Loucy (cell line): ENCODE data around the gene TOMM70.
"Not testable (repeated sequence)": the region's sequence is repeated elsewhere in the genome, so short reads cannot be mapped to it uniquely, and the experiment has no call there.

Experiments
- H2AFZ ChIP-seq: fragments of 200-600 bp; sonication (generic); 2 replicates; pipeline ENCODE4 v1.6.0; 2016; ENCODE audit warnings: antibody characterized with exemption, mild to moderate bottlenecking, low read length, moderate library complexity
- H3F3A ChIP-seq: fragments of 200-600 bp; 2 replicates; pipeline ENCODE4 v1.6.0; 2016; ENCODE audit warnings: antibody characterized with exemption, low read depth, mild to moderate bottlenecking
- H3K27me3 ChIP-seq: fragments of 200-600 bp; sonication (generic); 2 replicates; pipeline ENCODE4 v1.6.1; 2014; ENCODE audit warnings: low read length, mild to moderate bottlenecking; ENCODE audit not compliant: insufficient read depth, poor library complexity, severe bottlenecking
- H3K36me3 ChIP-seq: fragments of 200-600 bp; sonication (generic); 2 replicates; pipeline ENCODE4 v1.6.1; 2016; ENCODE audit warnings: low read length; ENCODE audit not compliant: insufficient read depth
- H3K4me1 ChIP-seq: fragments of 200-600 bp; sonication (generic); 2 replicates; pipeline ENCODE4 v1.5.1; 2014; ENCODE audit warnings: low read length, mild to moderate bottlenecking; ENCODE audit not compliant: insufficient read depth, poor library complexity, severe bottlenecking
- H3K4me2 ChIP-seq: fragments of 200-600 bp; sonication (generic); 2 replicates; pipeline ENCODE4 v1.6.0; 2014; ENCODE audit warnings: antibody characterized with exemption, low read length, low read depth, mild to moderate bottlenecking; ENCODE audit not compliant: poor library complexity, severe bottlenecking
- H3K4me3 ChIP-seq: fragments of 200-600 bp; sonication (generic); 2 replicates; pipeline ENCODE4 v1.5.1; 2014; ENCODE audit warnings: low read length, mild to moderate bottlenecking, mixed read lengths; ENCODE audit not compliant: poor library complexity, severe bottlenecking
- H3K79me2 ChIP-seq: fragments of 200-600 bp; sonication (generic); 2 replicates; pipeline ENCODE4 v1.6.1; 2014; ENCODE audit warnings: low read length; ENCODE audit not compliant: insufficient read depth
- H3K9ac ChIP-seq: fragments of 200-600 bp; sonication (generic); 2 replicates; pipeline ENCODE4 v1.6.0; 2014; ENCODE audit warnings: mild to moderate bottlenecking, low read depth, low read length, moderate library complexity; ENCODE audit not compliant: poor library complexity, severe bottlenecking
- H3K9me2 ChIP-seq: fragments of 200-600 bp; sonication (generic); replicated peaks from 2 replicates; pipeline ENCODE4 v1.6.1; 2016; ENCODE audit warnings: low read depth, low read length, mixed read lengths
- H3K9me3 ChIP-seq: fragments of 200-600 bp; sonication (generic); 2 replicates; pipeline ENCODE4 v1.6.1; 2014; ENCODE audit warnings: mild to moderate bottlenecking, antibody characterized with exemption, low read length, low read depth; ENCODE audit not compliant: insufficient read depth
- H4K20me1 ChIP-seq: fragments of 200-600 bp; sonication (generic); 2 replicates; pipeline ENCODE4 v1.6.0; 2014; ENCODE audit warnings: antibody characterized with exemption, low read length, mild to moderate bottlenecking; ENCODE audit not compliant: insufficient read depth, poor library complexity, severe bottlenecking
- EZH2phosphoT487 ChIP-seq: fragments of 200-600 bp; IDR thresholded peaks from 2 replicates; pipeline ENCODE4 v1.6.1; 2018; ENCODE audit warnings: antibody characterized with exemption, mild to moderate bottlenecking, moderate library complexity, borderline replicate concordance
- TF ChIP-seq, protein P1 (sequence below): fragments of 200-600 bp; sonication (generic); conservative IDR thresholded peaks from 2 replicates; pipeline ENCODE4 v1.5.1; 2014; ENCODE audit warnings: mild to moderate bottlenecking, antibody characterized with exemption, low read length

TOMM70 gene

DNA sequence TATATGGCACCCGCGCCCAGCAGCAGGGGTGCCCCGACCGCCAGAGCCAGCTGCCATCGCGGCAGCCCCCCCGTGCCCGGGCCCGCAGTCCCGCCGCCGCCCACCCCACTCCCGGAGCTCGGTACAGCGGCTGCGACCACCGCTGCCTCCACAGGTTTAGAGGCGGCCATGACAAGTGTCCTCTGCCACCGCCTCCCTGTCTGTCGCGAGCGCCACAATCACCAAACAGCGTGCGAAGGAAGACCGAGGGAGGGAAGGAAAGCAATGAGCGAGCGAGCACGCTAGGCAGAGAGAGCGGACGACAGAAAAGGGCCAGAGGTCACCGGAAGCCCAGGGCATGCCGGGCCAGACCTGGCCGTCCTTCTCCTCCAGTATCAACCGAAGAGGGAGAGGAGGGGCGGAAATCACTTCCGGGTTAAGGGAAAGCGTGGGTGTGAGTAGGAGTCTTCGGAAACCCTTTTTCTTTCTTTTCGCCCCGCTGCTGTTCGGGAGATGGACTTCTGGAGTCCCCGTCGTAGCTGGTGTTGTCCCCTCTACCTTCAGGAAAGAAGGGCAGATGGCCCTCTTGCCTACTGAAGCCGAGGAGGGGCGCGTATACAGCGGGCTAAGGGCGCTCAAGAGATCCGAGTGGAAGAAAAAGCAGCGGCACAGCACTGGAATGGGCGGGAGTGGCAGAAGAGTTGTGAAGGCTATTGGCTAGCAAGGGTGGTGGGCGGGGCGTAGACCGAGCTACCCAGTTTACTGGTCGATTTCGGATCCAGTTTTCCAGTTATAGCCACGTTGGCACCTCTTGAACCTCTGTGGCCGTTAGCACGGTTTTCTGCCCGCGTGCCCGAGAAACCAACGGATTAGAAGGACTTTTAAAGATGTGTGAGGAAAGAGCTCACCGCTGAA, at the start of gene TOMM70, which contains the start of gene LNP1:
Gene TOMM70, minus strand, starts transcription at position 310 of the 894 bp plus-strand sequence. Its CDS starts 140 bp downstream, at position 170.
Gene LNP1, plus strand, starts transcription at position 760 of the 894 bp plus-strand sequence. CDS start 28,191 bp downstream, outside the sequence.
- Histone ChIP-seq H3K9me2 (no peaks in the 10 kb centered on the region), H2AFZ (peak within 1 kb of the TSS; percentile 84), H3K27me3 (no peaks in the 10 kb centered on the region)

DNA sequence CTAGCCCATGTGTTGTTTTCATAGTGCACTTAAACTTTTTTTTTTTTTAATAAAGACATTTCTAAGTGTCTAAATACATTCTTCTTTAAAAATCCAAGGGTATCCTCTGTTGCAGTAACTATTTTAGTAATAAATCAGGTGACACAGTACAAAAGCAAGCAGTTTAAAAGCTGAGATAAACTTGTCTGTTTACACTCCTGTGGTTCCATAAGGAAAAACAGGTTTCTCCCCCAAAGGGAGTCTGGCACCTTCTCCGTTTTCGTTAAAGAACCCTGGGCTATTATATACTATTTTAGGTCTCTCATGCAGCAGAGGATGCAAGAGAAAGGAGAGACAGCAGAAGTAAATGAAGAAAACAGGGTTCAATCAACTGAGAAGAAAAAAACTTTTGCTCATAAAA, 48.3 kb upstream of the TOMM70 start:
- Histone ChIP-seq H3K4me2 (no peak overlapping the region), H3K9me2 (no peaks in the 10 kb centered on the region), H3K4me1 (no peaks in the 10 kb centered on the region), H3K79me2 (no peaks in the 10 kb centered on the region), H3K4me3 (no peak overlapping the region), H3K27me3 (no peaks in the 10 kb centered on the region), H3K36me3 (no peaks in the 10 kb centered on the region), H3K9me3 (no peaks in the 10 kb centered on the region), H3F3A (no peaks in the 10 kb centered on the region), H4K20me1 (no peaks in the 10 kb centered on the region), H2AFZ (no peak overlapping the region), H3K9ac (no peak overlapping the region)
- TF ChIP-seq EZH2phosphoT487 = no peak
- TF ChIP-seq, protein P1, sequence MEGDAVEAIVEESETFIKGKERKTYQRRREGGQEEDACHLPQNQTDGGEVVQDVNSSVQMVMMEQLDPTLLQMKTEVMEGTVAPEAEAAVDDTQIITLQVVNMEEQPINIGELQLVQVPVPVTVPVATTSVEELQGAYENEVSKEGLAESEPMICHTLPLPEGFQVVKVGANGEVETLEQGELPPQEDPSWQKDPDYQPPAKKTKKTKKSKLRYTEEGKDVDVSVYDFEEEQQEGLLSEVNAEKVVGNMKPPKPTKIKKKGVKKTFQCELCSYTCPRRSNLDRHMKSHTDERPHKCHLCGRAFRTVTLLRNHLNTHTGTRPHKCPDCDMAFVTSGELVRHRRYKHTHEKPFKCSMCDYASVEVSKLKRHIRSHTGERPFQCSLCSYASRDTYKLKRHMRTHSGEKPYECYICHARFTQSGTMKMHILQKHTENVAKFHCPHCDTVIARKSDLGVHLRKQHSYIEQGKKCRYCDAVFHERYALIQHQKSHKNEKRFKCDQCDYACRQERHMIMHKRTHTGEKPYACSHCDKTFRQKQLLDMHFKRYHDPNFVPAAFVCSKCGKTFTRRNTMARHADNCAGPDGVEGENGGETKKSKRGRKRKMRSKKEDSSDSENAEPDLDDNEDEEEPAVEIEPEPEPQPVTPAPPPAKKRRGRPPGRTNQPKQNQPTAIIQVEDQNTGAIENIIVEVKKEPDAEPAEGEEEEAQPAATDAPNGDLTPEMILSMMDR = no peak

More for the DNA sequence above, at the start of gene TOMM70, which contains the start of gene LNP1:
- peak within 1 kb of the TSS; percentile 98 for H3K4me2 ChIP-seq
- H3K36me3 ChIP-seq = no peaks in the 10 kb centered on the region
- peaks cover 53% of the 10 kb centered on the region for H3K4me1 ChIP-seq
- peaks cover 5% of the 10 kb centered on the region; the same call in 1 of the 2 replicates for H3K9me3 ChIP-seq
- H3K4me3 ChIP-seq = peak within 1 kb of the TSS; percentile 89
- peaks cover 45% of the 10 kb centered on the region for H4K20me1 ChIP-seq
- H3F3A ChIP-seq = no peaks in the 10 kb centered on the region
- no peak for TF ChIP-seq EZH2phosphoT487
- TF ChIP-seq, protein P1 = no peak
- H3K79me2 ChIP-seq = peaks cover 93% of the 10 kb centered on the region
- peak within 1 kb of the TSS; percentile 95 for H3K9ac ChIP-seq

DNA sequence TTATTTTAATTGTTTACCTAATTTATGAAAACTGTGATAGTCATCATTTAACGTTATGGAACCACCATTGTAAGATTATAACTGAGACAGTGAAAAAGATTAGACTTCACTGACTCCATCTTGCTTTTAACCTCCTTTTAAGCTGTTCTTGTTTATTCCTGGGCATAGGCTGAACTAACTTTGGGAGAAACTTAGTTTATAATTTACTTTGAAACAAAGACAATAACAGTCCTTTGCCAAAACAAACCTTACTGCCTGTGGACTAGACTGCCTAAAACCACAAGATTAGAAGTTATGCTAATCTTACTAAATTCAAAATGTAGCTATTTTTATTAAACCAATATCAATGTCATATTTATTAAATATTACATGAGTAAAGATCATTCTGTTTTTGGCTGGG, 47.2 kb upstream of the TOMM70 start:
- H3K36me3 ChIP-seq = 0 out of 2 replicates have a peak, but pooled peaks cover 4% of the 10 kb centered on the region
- no peak overlapping the region for H2AFZ ChIP-seq
- H3K27me3 ChIP-seq = no peaks in the 10 kb centered on the region
- no peaks in the 10 kb centered on the region for H3K4me1 ChIP-seq
- no peaks in the 10 kb centered on the region for H3K79me2 ChIP-seq
- no peak overlapping the region for H3K4me3 ChIP-seq
- H3K9me3 ChIP-seq = no peaks in the 10 kb centered on the region
- no peak overlapping the region for H3K4me2 ChIP-seq
- H3F3A ChIP-seq = no peaks in the 10 kb centered on the region
- H3K9ac ChIP-seq = no peak overlapping the region
- no peaks in the 10 kb centered on the region for H4K20me1 ChIP-seq
- TF ChIP-seq, protein P1 = no peak
- no peak for TF ChIP-seq EZH2phosphoT487
- no peaks in the 10 kb centered on the region for H3K9me2 ChIP-seq

DNA sequence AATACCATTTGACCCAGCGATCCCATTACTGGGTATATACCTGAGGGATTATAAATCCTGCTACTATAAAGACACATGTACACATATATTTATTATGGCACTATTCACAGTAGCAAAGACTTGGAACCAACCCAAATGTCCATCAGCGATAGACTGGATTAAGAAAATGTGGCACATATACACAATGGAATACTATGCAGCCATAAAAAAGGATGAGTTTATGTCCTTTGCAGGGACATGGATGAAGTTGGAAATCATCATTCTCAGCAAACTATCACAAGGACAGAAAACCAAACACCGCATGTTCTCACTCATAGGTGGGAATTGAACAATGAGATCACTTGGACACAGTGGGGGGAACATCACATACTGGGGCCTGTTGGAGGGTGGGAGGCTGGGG, 46.2 kb upstream of the TOMM70 start:
- H3K79me2 ChIP-seq, H4K20me1 ChIP-seq, H3K27me3 ChIP-seq, H3F3A ChIP-seq, H3K36me3 ChIP-seq, H3K4me2 ChIP-seq, H3K4me3 ChIP-seq, H2AFZ ChIP-seq, H3K9me3 ChIP-seq, H3K9me2 ChIP-seq, H3K9ac ChIP-seq, H3K4me1 ChIP-seq: not testable (repeated sequence)
